ENCODE results near the gene UBA6.

DNA sequence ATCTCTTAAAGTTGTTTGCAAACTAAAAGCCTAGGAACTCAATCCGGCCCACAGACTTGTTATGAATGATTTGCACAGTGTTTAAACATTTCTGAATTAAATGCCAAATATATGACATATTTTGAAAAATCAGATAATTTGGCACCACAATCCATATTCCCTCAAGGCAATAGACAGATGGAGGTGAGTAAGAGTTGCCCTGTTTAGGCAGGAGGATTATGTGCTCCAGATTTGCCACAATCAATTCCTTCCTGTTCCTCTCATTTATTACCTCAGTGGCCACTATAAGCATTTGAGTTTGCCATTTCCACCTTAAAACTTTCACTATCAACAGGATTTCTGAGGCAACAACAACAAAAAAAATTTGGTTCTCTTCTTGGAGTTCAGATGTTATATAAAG is 18.7 kb downstream of the UBA6 start:
- TF ChIP-seq, protein P1, sequence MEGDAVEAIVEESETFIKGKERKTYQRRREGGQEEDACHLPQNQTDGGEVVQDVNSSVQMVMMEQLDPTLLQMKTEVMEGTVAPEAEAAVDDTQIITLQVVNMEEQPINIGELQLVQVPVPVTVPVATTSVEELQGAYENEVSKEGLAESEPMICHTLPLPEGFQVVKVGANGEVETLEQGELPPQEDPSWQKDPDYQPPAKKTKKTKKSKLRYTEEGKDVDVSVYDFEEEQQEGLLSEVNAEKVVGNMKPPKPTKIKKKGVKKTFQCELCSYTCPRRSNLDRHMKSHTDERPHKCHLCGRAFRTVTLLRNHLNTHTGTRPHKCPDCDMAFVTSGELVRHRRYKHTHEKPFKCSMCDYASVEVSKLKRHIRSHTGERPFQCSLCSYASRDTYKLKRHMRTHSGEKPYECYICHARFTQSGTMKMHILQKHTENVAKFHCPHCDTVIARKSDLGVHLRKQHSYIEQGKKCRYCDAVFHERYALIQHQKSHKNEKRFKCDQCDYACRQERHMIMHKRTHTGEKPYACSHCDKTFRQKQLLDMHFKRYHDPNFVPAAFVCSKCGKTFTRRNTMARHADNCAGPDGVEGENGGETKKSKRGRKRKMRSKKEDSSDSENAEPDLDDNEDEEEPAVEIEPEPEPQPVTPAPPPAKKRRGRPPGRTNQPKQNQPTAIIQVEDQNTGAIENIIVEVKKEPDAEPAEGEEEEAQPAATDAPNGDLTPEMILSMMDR (IDR thresholded peaks at IDR 0.05; ENCODE audit: borderline replicate concordance, extremely low read depth, low read length, poor library complexity, severe bottlenecking) = no peak
- no peak for TF ChIP-seq EZH2 (IDR thresholded peaks at IDR 0.05; ENCODE audit: borderline replicate concordance, low read depth, low read length, severe bottlenecking)
